GM21723 (cell line): Measurements from ENCODE around the gene GATAD1.
"Not testable (repeated sequence)": the region's sequence is repeated elsewhere in the genome, so short reads cannot be mapped to it uniquely, and the experiment has no call there.

ENCODE experiments used
- ATAC-seq: cut with Tn5 transposase; IDR thresholded peaks from one replicate; pipeline ENCODE4 v1.9.1; 2021; ENCODE audit warnings: mild to moderate bottlenecking, moderate library complexity; ENCODE audit not compliant: unreplicated experiment

Gene GATAD1

GRCh38 chr7:92436612-92437445, 10.5 kb upstream of the GATAD1 start:
- no peak for ATAC-seq

- ATAC-seq, result no peak
Measured at GRCh38 chr7:92437956-92438491, 9.3 kb upstream of the GATAD1 start.

GRCh38 chr7:92442720-92443119, 4.6 kb upstream of the GATAD1 start:
- not testable (repeated sequence) for ATAC-seq

GRCh38 chr7:92446869-92447344, 375 bp upstream of the GATAD1 start:
- ATAC-seq, result no peak

- ATAC-seq, result peak; percentile 52
Measured at GRCh38 chr7:92448205-92448747, 994 bp downstream of the GATAD1 start.

GRCh38 chr7:92451645-92452044, 4.4 kb downstream of the GATAD1 start:
- ATAC-seq, result no peak

GRCh38 chr7:92456236-92456635, 9.0 kb downstream of the GATAD1 start:
- ATAC-seq, result no peak

GRCh38 chr7:92460109-92460508, 12.8 kb downstream of the GATAD1 start:
- ATAC-seq, result no peak

- no peak for ATAC-seq
Measured at GRCh38 chr7:92460510-92460909, 13.2 kb downstream of the GATAD1 start.

- ATAC-seq, result peak; percentile 77
Measured at GRCh38 chr7:92461027-92462003, 14.0 kb downstream of the GATAD1 start.

- no peak for ATAC-seq
Measured at GRCh38 chr7:92462560-92462959, 15.3 kb downstream of the GATAD1 start.

GRCh38 chr7:92464515-92464914, 17.2 kb downstream of the GATAD1 start:
- ATAC-seq, result no peak

- no peak for ATAC-seq
Measured at GRCh38 chr7:92466682-92467081, 19.4 kb downstream of the GATAD1 start.

- not testable (repeated sequence) for ATAC-seq
Measured at GRCh38 chr7:92468589-92468988, 21.3 kb downstream of the GATAD1 start.

- not testable (repeated sequence) for ATAC-seq
Measured at GRCh38 chr7:92473989-92474388, 26.7 kb downstream of the GATAD1 start.

- ATAC-seq, result not testable (repeated sequence)
Measured at GRCh38 chr7:92475261-92475770, 28.0 kb downstream of the GATAD1 start.

- ATAC-seq, result not testable (repeated sequence)
Measured at GRCh38 chr7:92475851-92476590, 28.7 kb downstream of the GATAD1 start.

GRCh38 chr7:92477681-92478080, 30.4 kb downstream of the GATAD1 start, which contains the start of gene ERVW-1:
Gene ERVW-1, minus strand, starts transcription at chr7:92477946. Its CDS starts 7,565 bp downstream, at chr7:92470381.
- ATAC-seq, result not testable (repeated sequence)

- ATAC-seq, result no peak
Measured at GRCh38 chr7:92478095-92478494, 30.8 kb downstream of the GATAD1 start.

GRCh38 chr7:92478711-92479110, 31.4 kb downstream of the GATAD1 start:
- no peak for ATAC-seq
